IPS-NIHi7 (cell line): ENCODE data around the gene JMJD8.

Experiments
- DNase-seq: peaks from one replicate; pipeline ENCODE4 v3.0.0; 2012; ENCODE audit warnings: mixed read lengths; ENCODE audit errors: extremely low spot score

The JMJD8 gene

DNA sequence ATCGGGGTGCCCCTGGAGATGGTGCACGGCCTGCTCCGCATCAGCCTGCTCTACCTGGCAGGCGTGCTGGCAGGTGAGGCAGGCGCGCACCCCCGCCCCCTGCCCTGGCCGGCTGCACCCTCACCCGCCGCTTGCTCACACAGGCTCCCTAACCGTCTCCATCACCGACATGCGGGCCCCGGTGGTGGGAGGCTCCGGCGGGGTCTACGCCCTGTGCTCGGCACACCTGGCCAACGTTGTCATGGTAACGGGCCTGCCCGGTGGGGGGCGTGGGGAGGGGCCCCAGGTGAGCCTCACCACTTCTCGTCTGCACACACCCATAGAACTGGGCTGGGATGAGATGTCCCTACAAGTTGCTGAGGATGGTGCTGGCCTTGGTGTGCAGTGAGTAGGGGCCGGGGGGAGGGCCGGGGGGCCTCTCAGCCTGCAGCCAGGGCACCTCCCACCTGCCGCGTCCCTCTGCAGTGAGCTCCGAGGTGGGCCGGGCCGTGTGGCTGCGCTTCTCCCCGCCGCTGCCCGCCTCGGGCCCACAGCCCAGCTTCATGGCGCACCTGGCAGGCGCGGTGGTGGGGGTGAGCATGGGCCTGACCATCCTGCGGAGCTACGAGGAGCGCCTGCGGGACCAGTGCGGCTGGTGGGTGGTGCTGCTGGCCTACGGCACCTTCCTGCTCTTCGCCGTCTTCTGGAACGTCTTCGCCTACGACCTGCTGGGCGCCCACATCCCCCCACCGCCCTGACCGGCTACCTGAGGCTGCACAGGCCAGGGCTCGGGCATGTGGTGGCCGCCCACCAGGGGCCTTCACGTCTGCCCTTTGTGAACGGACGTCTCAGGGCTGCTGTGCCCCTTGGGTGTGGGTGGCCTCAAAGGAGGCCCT lies 6.6 kb downstream of the JMJD8 start:
- DNase-seq = no peak

DNA sequence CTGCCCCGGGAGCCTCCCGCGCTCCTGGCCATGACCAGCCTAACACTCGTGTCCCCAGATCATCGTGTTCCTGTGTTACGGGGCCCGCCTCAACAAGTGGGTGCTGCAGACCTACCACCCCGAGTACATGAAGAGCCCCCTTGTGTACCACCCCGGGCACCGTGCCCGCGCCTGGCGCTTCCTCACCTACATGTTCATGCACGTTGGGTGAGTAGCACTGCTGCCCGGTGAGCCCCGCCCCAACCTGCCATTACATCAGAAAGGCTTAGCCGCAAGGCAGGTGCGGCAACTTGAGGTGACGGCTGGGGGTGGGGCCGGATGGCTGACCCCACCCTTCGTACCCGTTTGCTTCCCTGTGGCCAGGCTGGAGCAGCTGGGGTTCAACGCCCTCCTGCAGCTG lies 7.2 kb downstream of the JMJD8 start:
- DNase-seq = no peak

- no peak for DNase-seq
These were observed 7.6 kb downstream of the JMJD8 start for GRCh38 chr16:676565-676902.

DNA sequence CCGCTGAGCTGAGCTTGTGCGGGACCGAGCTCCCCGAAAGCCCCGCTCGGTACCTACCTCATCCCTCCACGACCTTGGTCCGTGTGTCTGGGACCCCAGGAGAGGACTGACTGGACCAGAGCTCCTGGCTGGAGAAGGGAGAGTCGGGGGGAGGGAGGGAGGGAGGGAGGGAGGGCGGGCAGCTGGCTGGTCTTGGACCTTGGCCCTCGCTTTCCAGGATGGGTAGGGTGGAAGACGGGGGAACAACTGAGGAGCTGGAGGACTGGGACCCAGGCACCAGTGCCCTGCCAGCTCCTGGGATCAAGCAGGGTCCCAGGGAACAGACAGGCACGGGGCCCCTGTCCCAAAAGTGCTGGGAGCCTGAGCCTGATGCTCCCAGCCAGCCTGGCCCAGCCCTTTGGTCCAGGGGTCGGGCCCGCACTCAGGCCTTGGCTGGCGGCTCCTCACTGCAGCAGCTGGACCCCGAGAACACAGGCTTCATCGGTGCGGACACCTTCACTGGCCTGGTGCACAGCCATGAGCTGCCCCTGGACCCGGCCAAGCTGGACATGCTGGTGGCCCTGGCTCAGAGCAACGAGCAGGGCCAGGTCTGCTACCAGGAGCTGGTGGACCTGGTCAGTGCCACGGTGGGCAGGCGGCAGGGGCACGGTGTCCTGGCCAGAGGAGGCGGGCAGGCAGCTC lies 8.1 kb downstream of the JMJD8 start:
- DNase-seq = no peak

DNA sequence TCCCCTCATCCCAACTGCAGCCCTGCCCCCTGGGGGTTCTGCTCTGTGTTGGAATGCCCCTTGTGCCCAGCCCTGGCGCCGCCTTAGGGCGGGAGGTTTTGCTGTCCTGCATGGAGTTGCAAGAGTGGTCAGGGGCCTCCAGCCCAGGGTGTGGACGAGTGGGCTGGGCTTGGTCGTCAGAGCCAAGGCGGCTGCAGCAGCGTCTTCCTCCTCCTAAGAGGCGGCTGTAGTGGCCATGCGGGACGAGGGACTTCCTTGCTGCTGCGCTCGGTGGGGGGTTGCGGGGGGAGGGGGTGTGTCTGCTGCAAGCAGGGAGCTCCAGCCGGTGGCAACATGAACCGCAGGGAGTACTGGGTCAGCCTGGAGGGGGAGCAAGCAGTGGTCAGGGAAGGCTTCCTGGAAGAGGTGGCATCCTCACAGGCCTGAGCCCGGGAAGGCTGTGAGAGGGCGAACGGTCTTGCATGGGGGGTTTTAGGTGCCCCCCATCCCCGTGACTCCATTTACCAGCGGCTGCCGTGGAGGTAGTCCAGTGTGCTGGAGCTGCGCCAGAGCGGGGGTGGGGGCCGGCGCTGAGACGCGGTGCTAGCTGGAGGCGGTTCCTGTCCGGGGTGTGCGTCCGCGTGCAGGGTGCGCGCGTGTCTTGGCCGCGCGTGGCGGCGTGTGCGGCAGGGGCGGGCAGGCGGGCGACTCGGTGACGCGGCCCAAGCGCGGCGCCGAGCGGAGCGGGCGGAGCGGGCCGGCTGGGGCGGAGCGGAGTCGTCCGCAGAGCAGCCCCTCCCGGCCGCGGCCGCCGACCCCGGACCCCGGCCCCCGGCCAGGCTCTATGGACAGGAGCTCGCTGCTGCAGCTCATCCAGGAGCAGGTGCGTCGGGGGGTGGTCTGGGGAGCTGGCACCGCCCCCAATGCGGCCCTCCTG lies 8.9 kb downstream of the JMJD8 start, which contains the start of gene RHBDL1:
RHBDL1 (plus strand) TSS at position 704 of the 916 bp plus-strand sequence; CDS start at position 824, 120 bp downstream.
- peak; percentile 69 for DNase-seq

- DNase-seq = no peak
These were observed 9.8 kb downstream of the JMJD8 start for GRCh38 chr16:674214-674881.

GRCh38 chr16:673399-673991 lies 10.6 kb downstream of the JMJD8 start:
- DNase-seq = no peak

DNA sequence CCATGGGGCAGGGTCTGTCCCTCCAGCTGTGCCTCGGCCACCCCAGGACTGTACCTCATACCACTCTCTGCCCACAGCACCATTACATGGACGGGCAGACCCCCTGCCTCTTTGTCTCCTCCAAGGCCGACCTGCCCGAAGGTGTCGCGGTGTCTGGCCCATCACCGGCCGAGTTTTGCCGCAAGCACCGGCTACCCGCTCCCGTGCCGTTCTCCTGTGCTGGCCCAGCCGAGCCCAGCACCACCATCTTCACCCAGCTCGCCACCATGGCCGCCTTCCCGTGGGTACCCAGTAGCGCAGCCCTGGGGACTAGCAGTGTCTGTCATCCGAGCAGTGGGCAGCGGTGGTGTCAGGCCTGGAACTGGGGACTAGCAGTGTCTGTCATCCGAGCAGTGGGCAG lies 11.3 kb downstream of the JMJD8 start:
- no peak for DNase-seq

DNA sequence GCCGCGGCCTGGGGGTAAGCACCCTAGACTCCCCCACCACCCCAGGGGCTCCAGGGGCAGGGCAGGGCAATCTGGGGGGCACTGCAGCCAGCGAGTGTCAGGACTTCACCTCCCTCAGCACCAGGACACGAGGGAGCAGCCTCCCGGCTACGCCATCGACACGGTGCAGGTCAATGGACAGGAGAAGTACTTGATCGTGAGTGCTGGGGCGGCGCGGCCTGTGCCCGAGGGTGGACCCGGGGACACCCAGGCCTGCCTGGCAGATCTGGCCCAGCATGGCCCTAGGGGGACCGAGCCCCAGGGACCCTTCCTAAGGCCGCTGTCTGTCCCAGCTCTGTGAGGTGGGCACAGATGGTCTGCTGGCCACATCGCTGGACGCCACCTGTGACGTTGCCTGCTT lies 11.8 kb downstream of the JMJD8 start:
- no peak for DNase-seq

- no peak for DNase-seq
These were observed 12.6 kb downstream of the JMJD8 start for GRCh38 chr16:671353-672131.

DNA sequence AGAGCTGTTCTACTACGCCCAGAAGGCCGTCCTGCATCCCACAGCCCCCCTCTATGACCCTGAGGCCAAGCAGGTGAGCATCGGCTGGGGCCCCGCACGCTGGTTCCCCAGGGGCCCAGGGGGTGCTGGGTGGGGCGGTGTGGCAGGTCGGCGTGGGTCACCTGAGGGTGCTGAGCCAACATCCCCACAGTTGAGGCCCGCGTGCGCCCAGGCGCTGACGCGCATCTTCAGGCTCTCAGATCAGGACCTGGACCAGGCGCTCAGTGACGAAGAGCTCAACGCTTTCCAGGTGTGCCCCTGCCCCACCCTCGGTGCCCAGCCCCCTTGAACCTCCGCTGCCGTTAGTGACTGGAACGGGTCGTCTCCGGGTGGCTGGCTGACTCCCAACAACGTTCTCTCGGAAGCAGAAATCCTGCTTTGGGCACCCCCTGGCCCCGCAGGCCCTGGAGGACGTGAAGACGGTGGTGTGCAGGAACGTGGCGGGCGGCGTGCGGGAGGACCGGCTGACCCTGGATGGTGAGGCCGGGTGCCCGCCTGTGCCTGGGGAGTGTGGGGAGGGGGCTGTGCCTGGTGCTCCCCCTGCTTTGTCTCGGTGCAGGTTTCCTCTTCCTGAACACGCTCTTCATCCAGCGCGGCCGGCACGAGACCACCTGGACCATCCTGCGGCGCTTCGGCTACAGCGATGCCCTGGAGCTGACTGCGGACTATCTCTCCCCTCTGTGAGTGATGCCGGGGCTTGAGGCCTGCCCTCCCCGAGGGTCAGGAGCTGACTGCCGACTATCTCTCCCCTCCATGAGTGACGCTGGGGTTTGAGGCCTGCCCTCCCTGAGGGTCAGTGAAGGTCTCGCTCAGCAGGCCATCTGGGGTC lies 13.4 kb downstream of the JMJD8 start:
- no peak for DNase-seq

GRCh38 chr16:669666-670065 lies 14.5 kb downstream of the JMJD8 start:
- no peak for DNase-seq

DNA sequence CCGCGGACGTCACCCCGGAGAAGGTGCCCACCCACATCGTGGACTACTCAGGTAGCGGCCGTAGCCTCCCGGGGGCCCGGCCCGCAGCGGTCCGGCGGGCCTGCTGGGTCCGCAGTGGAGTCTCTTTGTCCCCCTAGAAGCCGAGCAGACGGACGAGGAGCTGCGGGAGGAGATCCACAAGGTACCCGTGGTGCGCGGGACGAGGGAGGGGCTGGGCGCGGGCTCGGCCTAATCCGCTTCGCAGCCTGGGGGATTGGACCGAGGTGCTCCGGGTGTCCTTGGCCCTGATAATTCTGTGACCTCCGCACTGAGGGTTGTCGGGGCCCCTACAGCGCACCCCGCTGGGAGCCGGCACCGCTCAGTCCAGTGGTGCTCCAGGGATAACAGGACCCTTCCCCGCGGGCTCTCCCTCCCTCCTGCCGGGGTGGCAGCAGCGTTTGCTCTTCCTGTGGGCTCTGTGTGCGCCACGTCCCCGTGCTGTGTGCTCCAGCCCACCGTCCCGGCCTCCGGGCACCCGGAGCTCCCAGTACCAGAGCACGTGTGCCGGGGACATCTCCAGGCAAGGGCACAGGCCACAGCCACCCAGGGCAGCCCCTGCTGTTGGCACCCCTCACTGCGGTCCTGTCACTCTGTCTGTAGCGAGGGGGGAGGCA lies 15.5 kb downstream of the JMJD8 start:
- no peak for DNase-seq

DNA sequence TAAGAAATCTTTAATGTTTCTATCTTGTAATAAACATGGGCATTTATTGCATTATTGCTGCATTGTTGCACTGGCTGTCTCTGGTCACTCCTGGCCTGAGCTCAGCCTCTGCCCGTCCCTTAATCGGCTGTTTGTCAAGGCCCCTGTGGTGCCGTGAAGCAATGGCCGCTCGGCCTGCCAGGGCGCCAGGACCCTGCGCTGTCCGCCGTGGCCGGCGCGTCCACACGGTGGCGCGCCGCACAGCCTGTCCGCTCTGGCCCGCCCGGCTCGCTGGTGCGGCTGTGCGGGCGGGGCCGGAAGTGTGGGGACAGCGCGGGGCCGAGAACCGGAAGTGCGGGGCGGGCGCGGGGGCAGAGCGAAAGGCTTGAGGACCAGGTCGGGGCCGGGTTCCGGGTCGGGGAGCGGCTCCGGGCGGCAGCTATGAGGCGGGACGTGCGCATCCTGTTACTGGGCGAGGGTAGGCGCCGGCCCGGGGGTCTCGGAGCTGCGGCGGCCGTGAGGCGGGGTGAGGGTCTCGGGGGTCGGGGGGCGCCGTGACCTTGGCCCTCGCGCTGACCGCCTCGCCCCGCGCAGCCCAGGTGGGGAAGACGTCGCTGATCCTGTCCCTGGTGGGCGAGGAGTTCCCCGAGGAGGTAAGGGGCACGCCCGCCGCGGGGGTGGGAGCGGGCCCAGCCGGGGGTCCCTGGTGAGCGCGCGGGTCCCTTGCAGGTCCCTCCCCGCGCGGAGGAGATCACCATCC lies 16.2 kb downstream of the JMJD8 start, which contains the start of gene RHOT2:
RHOT2 (plus strand) TSS at position 353 of the 739 bp plus-strand sequence; CDS start at position 421, 68 bp downstream.
- DNase-seq = peak; percentile 87

DNA sequence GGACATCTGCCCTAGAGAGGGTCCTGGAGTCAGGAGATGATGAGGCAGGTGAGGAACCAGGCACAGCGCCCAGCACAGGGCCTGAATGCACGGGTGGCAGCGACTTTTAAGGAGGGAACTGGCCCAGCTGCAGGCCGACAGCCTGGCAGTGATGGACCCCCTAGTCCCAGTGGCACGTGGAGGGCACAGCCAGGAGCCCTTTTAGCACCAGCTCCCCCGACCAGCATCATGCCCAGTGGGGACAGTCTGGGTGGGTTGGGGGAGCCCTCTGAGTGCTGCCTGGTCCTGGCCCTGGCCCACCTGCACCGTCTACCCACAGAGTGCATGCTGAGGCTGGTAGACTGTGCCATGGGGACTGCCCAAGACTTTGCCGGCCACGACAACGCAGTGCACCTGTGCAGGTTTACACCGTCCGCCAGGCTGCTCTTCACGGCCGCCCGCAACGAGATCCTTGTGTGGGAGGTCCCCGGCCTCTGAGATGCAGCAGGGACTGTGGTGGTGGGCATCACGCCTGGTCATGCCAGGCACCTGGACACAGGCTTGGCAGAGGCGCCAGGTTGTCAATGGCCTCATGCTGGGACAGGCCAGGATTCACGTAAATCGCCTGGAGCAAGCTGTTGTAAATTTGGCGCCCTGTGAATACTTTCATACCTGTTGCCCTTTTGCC lies 16.9 kb downstream of the JMJD8 start:
- DNase-seq = no peak

DNA sequence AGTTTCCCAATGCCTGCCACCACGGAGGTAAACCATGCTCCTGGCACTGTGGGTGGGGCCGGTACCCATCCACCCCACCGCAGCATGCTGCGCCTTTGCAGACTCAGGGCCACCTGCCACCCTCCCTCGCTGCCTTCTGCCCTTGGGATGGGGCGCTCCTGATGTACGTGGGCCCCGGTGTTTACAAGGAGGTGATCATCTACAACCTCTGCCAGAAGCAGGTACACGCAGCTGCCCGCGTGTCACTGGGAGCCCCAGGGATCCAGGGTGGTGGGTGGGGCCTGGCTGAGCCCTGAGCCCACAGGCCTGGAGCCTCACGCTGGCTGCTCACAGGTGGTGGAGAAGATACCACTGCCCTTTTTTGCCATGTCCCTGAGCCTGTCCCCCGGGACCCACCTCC lies 17.6 kb downstream of the JMJD8 start:
- no peak for DNase-seq

DNA sequence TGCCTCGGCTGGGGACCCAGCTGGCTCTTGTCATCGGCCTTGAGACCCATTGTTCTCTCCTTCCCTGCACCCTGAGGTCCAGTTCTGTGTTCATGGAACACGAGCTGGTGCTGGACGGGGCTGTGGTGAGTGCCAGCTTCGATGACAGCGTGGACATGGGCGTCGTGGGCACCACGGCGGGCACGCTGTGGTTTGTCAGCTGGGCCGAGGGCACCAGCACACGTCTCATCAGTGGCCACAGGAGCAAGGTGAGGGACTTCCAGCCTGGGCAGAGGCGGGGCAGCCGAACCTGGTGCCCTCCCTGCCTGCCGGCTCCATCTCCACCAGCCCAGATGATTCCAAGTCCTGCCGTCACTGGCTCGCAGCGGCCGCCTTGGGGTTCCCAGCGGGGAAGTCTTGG lies 21.5 kb downstream of the JMJD8 start:
- DNase-seq = no peak
